ENCODE data around the gene GPR31. TPM values are rescaled to one million over a fixed set of nuclear protein-coding genes. Genes with fewer than 3 reads are reported as not detected.

Gene GPR31
- total RNA-seq, 1 experiment from 2014 or later, result not detected

- Histone ChIP-seq H4K20me1 (ENCODE audit: insufficient read depth) (no peaks in the 10 kb centered on the region), H3K4me2 (no peak overlapping the region), H3F3A (ENCODE audit: insufficient read depth, low read depth) (no peaks in the 10 kb centered on the region), H3K79me2 (ENCODE audit: low read depth) (no peaks in the 10 kb centered on the region), H3K9me3 (ENCODE audit: insufficient read depth, low read depth) (no peaks in the 10 kb centered on the region), H3K36me3 (ENCODE audit: low read depth) (no peaks in the 10 kb centered on the region), H3K4me3 (no peak overlapping the region), H3K27me3 (ENCODE audit: insufficient read depth, low read depth) (peaks cover 80% of the 10 kb centered on the region), H3K27ac (no peak overlapping the region), H3K9me2 (ENCODE audit: insufficient read depth) (no peaks in the 10 kb centered on the region), H2AFZ (no peak overlapping the region), H3K4me1 (replicated peaks; ENCODE audit: insufficient read depth) (no peaks in the 10 kb centered on the region)
- POLR2A ChIA-PET (ENCODE audit: unreplicated experiment), result no interaction called here
- BruUV-seq (replicated peaks), result no TSS peak
- intact Hi-C loops (cut with micrococcal nuclease; ENCODE audit: unreplicated experiment), result no loop called here
- no peak for DNase-seq
- CTCF ChIA-PET, result no interaction called here
- no peak for TF ChIP-seq EZH2 (IDR thresholded peaks at IDR 0.05; ENCODE audit: low read depth)
- TF ChIP-seq CTCF (conservative IDR thresholded peaks at IDR 0.05), result no peak
Measured at GRCh38 chr6:167121335-167121841, 36.4 kb downstream of the GPR31 start.

GRCh38 chr6:167120583-167120903 is 37.2 kb downstream of the GPR31 start:
- Histone ChIP-seq H3F3A (ENCODE audit: insufficient read depth, low read depth) (no peaks in the 10 kb centered on the region), H3K9me3 (ENCODE audit: insufficient read depth, low read depth) (no peaks in the 10 kb centered on the region), H3K4me2 (no peak overlapping the region), H3K27ac (no peak overlapping the region), H3K27me3 (ENCODE audit: insufficient read depth, low read depth) (peaks cover 80% of the 10 kb centered on the region), H4K20me1 (ENCODE audit: insufficient read depth) (no peaks in the 10 kb centered on the region), H3K36me3 (ENCODE audit: low read depth) (no peaks in the 10 kb centered on the region), H2AFZ (no peak overlapping the region), H3K9me2 (ENCODE audit: insufficient read depth) (no peaks in the 10 kb centered on the region), H3K79me2 (ENCODE audit: low read depth) (no peaks in the 10 kb centered on the region), H3K4me3 (no peak overlapping the region), H3K4me1 (replicated peaks; ENCODE audit: insufficient read depth) (no peaks in the 10 kb centered on the region)
- CTCF ChIA-PET, result no interaction called here
- TF ChIP-seq CTCF (conservative IDR thresholded peaks at IDR 0.05), result no peak
- no peak for TF ChIP-seq EZH2 (IDR thresholded peaks at IDR 0.05; ENCODE audit: low read depth)
- intact Hi-C loops (cut with micrococcal nuclease; ENCODE audit: unreplicated experiment), result no loop called here
- DNase-seq, result no peak
- BruUV-seq (replicated peaks), result no TSS peak
- POLR2A ChIA-PET (ENCODE audit: unreplicated experiment), result no interaction called here

- no peak overlapping the region for H3K4me3 ChIP-seq
- H3K4me1 ChIP-seq (replicated peaks; ENCODE audit: insufficient read depth), result no peaks in the 10 kb centered on the region
- H3K4me2 ChIP-seq, result no peak overlapping the region
- H4K20me1 ChIP-seq (ENCODE audit: insufficient read depth), result no peaks in the 10 kb centered on the region
- BruUV-seq (replicated peaks), result no TSS peak
- TF ChIP-seq EZH2 (IDR thresholded peaks at IDR 0.05; ENCODE audit: low read depth), result no peak
- peak; percentile 48 for TF ChIP-seq CTCF (conservative IDR thresholded peaks at IDR 0.05)
- no peak overlapping the region for H3K27ac ChIP-seq
- no peaks in the 10 kb centered on the region for H3K79me2 ChIP-seq (ENCODE audit: low read depth)
- CTCF ChIA-PET, result no interaction called here
- no peaks in the 10 kb centered on the region for H3K9me2 ChIP-seq (ENCODE audit: insufficient read depth)
- H3K9me3 ChIP-seq (ENCODE audit: insufficient read depth, low read depth), result no peaks in the 10 kb centered on the region
- no peaks in the 10 kb centered on the region for H3F3A ChIP-seq (ENCODE audit: insufficient read depth, low read depth)
- H3K27me3 ChIP-seq (ENCODE audit: insufficient read depth, low read depth), result peaks cover 80% of the 10 kb centered on the region
- DNase-seq, result no peak
- POLR2A ChIA-PET (ENCODE audit: unreplicated experiment), result no interaction called here
- intact Hi-C loops (cut with micrococcal nuclease; ENCODE audit: unreplicated experiment), result no loop called here
- no peaks in the 10 kb centered on the region for H3K36me3 ChIP-seq (ENCODE audit: low read depth)
- no peak overlapping the region for H2AFZ ChIP-seq
Measured at GRCh38 chr6:167119670-167120582, 37.9 kb downstream of the GPR31 start.
